CD4-positive, alpha-beta T cell treated with Interleukin-6 at 100 ng/mL for 8 hours (primary cell): Measurements from ENCODE around the gene CNTNAP2.
"Not testable (repeated sequence)": the region's sequence is repeated elsewhere in the genome, so short reads cannot be mapped to it uniquely, and the experiment has no call there.

Source experiments
- DNase-seq: peaks from one replicate; pipeline ENCODE4 v3.0.0-alpha.2; 2020; ENCODE audit warnings: mixed read lengths, low spot score

The CNTNAP2 gene

DNA sequence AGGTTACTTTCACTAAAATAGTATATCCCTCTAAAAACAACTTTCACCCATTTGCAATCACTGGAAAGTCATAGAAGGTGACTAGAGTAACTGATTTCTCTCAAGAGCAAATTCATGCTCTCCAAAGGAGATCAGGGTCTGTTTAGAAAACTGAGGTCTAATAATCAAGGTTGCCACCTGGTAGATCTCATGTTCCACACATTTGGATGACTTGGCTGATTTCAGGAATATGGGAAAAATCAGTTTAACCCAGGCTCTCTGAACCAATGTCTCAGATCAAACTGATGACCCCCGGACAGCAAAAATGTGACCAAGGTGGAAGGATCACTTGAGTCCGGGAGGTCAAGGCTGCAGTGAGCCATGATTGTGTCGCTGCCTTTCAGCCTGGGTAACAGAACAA, 1911.6 kb downstream of the CNTNAP2 start:
- DNase-seq = no peak

DNA sequence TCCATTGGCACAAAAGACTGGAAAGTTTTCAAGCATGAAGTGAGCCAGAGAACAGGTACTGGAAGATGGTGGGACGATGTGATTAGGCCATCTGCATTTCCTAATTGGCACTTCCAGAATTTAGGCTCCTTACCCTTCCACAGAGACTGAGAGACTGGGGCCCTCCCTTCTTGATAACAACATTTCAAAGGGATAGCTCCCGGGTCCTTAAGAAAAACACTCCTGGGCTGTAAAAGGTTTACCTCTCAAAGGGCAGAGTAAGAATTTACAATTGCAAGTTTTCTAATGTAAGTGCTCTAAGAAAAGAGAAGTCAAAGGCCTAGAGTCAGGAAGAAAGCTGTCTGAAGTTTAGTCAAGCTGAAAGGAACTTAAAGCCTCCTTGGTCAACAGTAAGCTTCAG, 1914.4 kb downstream of the CNTNAP2 start:
- DNase-seq = no peak

DNA sequence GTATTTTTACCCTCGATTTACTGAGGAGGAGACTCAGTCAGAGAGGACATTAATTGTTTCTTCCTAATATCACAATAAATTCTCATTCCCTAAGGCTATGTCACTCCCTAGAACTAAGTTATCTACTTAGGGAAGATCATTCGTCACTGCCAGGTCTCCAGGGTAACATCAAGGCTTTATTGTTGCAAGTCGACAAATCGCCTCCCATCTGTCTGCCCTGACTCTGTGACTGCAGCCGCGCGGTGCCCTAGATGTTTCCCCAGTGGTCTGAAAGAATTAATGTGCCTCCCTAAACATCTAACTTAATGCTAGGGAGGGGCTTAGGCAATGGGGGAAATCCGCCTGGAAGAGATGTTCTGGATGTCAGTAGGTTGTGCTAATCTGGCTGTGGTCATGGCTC, 1915.2 kb downstream of the CNTNAP2 start:
- no peak for DNase-seq

DNA sequence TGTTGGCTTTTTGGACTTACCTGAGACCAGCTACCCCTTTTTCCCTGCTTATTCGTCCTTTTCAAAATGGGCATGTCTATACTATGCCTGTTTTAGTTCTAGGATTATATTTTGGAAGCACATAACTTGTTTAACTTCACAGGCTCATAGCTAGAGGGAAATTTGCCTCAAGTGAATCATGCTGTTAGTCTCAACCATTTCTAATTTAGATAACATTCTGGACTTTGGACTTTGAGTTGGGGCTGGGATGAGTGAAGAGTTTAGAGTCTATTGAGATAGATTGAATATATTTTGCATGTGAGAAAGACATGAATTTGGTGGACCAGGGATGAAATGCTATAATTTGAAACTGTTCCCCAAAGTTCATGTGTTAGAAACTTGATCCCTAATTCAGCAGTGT, 1919.3 kb downstream of the CNTNAP2 start:
- no peak for DNase-seq

DNA sequence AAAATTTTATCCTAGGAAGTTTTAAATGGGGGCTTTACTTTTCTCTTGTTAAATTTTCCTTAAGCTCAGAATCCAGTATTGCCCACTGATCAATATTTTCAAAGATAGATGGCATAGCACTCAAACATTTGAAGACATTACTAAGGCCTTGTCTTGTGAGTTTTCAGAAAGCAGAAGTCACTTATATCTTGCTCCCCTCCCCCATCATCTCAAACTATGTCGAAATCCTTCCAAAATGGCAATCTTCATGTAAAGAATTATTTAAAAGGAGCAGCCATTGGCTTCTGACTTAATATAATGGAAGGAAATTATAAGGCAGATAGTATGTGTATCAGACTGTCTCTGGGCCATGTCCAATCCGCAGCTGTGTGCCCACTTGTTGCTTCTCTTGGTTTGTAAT, 1920.4 kb downstream of the CNTNAP2 start:
- DNase-seq = no peak

DNA sequence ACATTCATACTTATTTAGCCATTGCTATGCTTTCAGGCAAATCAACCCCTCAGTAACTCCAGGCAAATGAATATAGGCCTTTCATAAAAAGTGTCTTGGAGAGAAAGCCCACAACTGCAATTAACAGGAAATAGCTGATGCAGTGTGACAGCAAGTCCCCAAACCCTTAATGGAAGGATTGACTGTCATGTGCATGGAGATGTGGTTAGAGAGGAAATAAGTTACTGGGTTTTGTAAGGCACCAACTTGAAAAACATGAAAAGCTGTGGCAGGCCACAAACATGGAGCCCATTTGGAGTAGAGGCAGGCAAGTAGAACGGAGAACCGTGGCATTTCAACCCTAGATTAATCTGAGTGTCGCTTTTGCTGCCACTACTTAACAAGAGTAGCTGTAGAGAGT, 1924.6 kb downstream of the CNTNAP2 start:
- DNase-seq = no peak

DNA sequence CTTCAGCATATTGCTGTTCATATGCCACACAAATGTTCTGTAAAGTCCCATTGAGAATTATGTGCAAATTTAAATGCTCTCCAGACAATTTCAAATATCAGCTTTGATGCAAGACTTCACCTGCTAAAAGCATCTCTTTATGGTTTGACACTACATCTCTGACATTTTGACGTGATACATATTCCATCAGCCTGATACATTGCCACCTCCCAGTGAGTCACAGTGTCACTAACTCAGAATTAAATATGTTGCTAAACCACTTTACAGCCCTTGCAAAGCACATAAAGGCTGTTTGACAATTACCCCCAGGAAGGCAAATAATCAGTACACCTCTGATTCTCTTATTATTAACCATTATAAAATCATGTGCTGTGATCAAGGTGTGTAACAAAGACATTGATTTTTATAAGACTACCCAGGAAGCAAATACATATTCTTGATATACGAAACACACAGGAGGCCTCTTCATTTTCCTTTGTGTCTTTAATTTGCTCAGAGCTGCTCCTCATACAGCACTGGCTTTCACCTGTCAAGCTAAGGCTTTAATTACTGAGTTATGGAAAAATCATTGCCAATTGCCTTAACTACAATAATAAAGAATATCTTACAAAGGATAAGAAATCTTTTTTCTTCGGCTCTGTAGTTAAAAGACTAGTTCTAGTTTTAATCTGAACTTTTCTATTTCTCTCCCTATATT, 1926.5 kb downstream of the CNTNAP2 start:
- no peak for DNase-seq

DNA sequence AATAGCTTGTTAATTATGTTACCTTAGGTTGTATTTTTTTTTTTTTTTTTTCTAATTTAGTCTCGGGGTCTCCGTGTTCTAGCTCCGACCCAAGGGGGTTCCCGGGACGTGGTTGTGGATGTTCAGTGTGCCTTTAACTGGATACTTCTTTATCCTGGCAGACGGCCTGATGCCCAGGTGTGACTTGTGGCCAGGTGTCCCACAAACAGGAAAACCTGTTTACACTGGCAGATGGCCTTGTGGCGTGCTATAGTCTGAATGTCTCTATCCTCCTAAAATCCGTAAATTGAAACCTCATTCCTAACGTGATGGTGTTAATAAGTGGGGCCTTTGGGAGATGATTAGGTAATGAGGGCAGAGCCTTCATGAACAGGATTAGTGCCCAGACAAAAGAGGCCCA, 1927.6 kb downstream of the CNTNAP2 start:
- no peak for DNase-seq

DNA sequence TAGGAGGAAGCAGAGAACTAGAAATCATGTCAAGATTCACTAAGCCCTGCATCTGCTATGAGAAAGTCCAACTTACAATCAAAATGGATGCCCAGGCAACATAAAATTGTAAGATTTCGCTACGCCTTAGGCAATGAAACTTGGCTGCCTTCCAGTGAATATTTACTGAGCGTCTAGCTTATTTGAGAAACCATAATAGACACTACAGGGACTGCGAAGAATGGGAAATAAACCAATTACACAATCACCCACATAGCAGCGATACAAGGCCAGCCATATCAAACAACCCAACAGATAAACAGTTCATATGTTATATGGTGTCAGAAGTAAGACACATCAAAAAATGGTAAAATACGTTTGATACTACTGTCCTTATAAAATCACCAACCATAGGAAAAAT, 1928.9 kb downstream of the CNTNAP2 start:
- DNase-seq = no peak

DNA sequence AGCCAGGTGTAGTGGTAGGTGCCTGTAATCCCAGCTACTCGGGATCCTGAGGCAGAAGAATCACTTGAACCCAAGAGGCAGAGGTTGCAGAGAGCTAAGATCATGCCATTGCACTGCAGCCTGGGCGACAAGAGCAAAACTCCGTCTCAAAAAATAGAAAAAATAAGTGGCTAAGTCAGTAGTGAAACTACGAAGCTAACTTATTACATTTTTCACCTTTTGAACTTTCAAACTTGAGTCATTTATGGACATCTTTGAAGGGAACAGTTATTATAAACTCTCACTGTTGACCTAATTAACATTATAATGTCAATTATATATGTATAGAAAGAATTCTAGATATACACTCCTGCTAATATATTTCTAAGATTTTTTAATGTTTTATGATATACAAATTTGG, 1932.5 kb downstream of the CNTNAP2 start:
- DNase-seq = no peak

DNA sequence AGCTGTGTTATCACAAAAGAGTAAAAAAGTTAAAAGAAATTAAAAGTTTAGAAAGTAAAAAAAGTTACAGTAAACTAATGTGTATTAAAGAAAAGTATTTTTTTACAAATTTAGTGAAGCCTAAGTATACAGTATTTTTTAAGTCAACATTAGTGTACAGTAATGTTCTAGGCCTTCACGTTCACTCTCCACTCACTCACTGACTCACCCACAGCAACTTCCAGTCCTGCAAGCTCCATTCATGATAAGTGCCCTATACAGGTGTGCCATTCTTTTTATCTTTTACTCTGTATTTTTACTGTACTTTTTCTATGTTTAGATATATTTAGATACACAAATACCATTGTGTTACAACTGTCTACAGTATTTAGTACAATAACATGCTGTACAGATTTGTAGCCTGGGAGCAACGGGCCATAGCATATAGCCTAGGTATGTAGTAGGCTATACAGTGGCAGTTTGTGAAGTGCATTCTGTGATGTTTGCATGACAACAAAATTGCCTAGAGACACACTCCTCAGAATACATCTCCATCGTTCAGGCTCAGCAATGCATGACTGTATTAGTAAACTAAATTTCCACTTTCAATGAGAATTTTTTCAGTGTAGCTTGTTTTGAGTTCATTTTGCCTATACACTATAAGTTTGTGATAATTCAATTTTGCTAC, 1934.0 kb downstream of the CNTNAP2 start:
- DNase-seq = no peak

DNA sequence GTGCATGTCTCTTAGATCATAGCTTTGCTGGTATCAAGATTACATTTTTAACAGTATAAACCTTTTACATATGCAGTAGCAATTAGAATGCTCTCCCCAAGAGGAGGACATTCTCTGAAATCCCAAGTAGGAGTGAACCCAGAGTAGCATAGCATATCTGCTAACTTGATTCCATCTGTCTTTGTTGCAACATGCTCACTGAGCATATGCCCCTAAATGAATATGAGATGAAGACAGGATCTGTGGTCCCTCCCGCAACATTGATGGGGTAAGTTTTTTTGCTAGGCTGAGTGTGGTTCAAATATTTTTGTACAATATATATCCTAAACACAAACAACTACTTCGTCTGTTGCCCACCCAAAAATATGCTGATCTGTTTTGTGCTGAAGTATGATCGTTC, 1939.8 kb downstream of the CNTNAP2 start:
- no peak for DNase-seq

DNA sequence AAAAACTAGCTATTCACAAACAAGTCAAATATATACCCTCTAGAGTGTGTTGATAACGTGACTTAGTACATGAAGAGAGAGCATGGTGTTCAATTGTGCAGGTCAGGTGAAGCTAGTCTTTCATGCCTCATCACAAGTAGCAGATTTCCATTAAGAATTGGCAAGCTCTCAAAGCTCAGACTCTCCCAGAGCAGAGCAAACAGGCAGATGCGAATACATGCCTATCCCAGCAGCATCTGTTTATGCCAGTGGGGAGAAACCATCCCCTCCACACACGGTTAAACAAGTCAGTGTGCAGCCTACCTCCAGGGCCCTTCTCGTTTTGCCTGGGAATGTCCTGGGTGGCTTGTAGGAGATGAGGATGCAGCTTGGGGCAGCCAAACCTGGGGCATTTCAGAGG, 1941.5 kb downstream of the CNTNAP2 start:
- DNase-seq = no peak

DNA sequence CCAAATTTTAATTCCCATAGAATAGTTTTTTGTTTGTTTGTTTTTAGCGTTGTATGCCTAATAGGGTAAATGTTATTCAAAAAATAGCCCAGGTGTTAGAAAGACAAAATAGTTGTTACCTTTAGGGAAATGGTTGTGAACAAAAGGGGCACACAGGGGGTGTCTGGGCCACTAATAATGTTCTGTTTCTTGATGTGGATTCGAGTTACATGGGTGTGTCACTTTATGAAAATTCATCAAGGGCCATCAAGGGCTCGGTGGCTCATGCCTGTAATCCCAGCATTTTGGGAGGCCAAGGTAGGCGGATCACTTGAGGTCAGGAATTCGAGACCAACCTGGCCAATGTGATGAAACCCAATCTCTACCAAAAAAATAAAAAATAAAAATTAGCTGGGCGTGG, 1942.2 kb downstream of the CNTNAP2 start:
- DNase-seq = no peak

DNA sequence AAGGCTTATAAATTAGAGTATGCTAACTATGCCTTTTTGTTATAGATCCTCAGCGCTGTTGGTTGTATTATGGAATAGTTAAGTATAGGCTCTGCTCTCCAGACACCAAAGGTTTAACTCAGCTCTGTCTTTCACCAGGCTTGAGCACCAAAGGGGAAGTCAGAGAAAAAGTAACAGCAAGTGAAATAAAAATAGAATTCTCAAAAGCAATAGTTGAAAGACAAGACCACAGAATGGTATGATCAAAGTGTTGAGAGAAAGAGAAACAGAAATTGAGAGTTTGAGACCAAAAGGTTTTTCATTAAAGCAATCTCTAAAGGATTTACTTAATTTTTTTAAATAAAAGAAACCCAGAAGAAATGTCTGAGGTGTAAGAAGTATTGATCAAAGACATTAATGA, 1944.1 kb downstream of the CNTNAP2 start:
- DNase-seq = no peak

DNA sequence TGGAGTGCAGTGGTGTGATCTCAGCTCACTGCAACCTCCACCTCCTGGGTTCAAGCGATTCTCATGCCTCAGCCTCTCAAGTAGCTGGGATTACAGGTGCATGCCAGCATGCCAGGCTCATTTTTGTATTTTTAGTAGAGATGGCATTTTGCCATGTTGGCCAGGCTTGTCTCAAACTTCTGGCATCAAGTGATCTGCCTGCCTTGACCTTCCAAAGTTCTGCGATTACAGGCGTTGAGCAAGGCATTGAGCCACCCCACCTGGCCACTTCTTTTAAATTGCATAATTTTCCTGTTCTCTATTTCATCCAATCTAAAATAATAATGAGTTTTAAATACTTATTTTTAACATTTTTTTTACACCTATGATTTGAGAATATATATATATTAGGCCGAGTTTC, 1961.5 kb downstream of the CNTNAP2 start:
- not testable (repeated sequence) for DNase-seq

DNA sequence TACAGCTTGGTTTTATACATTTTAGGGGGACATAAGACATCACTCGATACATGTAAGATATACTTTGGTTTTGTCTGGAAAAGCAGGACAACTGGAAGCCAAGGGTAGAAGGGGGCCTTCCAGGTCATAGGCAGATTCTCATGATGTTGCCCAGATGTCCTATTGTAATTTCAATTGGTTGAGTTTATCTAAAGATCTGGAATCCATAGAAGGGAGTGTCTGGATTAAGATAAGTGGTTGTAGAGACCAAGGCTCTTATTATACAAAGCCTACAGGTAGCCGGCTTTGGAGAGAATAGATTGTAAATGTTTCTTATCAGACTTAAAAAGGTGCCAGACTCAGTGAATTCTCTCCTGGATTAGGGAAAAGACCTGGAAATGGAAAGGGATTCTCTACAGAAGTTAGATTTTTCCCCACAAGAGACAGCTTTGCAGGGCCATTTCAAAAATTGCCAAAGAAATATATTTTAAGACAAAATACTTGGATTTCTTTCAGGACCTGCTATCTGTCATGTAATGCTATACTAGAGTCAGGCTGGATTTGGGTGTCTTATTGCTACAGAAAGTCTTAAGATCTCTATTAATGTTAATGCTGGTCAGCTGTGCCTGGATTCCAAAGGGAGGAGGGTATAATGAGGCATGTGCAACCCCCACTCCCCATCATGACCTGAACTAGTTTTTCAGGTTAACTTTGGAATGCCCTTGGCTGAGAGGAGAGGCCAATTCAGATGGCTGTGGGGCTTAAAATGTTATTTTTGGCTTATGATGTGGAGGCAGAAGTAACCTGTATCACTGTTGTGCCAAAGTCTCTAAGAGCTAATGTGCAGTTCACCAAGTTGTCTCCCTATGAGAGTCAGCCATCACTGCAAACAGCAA, 1962.8 kb downstream of the CNTNAP2 start:
- no peak for DNase-seq

DNA sequence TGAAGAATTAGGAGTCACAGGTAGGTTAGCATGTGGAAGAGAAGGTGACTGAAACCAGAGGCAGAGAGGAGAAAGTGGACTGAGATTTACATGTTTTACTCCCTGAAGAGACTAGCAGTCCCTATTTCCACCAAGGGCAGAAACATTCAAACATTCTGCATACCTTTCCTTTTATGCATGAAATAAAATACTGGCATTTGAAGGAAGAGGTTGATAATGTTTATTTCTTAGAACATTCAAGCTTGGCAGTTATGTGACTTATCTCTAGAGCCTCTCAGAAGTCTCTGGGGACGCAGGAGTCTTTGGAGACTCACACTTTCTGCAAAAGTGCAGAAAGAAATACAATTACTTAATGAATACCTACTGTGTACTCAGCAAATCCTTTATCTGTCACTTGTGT, 1966.8 kb downstream of the CNTNAP2 start:
- DNase-seq = no peak

DNA sequence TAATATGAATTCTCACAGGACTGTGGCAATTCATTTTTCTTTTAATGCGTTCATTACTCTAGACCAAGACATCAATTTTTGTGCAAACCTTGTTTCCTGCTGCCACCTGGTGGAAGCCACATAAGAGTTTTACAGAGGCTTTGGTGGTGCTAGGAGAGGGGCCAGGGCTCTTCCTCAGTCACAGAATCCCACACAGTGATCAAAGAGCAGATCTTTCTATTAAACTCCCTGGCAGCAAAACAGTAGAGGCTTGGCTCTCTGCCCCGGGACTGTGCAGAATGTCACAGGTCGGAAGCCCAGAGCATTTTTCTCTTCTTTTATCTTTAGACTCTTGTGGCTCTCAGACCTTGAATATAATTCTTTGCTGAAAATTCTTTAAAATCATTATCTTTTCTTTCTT, 1967.5 kb downstream of the CNTNAP2 start:
- DNase-seq = no peak

DNA sequence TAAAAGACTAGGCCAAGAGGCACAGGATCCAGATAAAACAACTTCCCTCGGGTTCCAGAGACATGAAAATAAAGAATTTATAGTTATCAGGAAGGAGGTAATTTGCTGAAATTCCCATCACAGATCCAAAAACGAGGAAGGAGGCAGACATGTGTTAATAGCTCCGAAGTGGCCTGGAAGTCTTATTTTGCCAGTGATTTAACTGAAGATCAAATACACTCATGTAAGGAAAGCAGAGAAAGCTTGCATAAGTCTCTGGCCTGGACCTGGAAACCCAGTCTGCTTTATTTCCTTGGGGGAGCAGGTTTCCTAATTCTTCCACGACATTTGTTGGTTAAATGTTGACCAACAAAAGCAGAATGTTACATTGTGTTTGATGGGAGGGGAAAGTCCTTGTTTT, 1975.3 kb downstream of the CNTNAP2 start:
- DNase-seq = no peak

DNA sequence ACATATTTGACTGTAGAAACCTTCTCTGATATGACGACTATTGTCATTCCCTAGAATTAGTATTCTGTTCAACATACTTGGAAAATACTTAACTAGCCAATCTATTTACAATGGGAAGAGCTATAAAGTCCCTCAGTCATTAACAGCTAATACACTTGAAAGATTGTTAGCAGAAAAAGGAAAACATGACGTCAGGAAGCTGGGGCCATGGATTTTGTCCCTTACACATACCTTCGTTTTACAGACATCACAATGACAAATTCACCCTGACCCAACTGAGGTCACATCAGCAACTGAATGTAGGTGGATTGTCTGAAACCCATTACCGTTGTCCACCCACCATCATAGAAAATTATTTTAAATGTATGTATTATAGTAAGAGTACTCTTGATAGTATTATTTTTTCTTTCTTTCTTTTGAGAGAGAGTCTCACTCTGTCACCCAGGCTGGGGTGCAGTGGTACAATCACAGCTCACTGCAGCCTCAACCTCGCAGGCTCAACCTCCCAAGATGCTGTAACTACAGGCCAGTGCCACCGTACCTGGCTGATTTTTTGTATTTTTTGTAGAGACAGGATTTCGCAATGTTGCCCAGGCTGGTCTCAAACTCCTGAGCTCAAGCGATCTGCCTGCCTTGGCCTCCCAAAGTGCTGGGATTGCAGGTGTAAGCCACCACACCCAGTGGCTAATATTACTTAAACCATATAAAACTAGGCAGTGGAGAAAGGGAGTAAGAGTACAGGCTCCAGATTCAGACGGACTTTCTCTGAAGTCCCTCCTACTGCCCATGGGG, 1977.0 kb downstream of the CNTNAP2 start:
- no peak for DNase-seq

DNA sequence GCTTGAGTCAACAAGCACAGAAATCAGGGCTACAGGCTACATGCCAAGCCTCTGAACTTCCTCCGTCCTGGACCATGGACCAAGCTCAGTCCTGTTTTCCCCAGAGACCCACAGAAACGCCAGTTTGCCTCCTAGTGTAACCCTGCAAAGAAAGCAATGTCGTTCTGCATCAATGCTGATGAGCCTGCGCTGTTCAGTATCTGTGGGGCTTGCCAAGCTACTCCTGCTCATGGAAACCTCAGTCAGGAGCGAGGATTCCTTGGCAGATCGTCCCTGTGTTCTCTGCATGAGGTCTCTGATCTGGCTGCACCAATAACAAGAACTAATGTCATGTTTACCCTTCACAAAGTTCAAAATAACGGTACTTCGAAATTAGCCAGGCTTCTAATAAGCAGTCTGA, 1978.5 kb downstream of the CNTNAP2 start:
- no peak for DNase-seq
